ENCODE measurements around the gene FYN.

DNA sequence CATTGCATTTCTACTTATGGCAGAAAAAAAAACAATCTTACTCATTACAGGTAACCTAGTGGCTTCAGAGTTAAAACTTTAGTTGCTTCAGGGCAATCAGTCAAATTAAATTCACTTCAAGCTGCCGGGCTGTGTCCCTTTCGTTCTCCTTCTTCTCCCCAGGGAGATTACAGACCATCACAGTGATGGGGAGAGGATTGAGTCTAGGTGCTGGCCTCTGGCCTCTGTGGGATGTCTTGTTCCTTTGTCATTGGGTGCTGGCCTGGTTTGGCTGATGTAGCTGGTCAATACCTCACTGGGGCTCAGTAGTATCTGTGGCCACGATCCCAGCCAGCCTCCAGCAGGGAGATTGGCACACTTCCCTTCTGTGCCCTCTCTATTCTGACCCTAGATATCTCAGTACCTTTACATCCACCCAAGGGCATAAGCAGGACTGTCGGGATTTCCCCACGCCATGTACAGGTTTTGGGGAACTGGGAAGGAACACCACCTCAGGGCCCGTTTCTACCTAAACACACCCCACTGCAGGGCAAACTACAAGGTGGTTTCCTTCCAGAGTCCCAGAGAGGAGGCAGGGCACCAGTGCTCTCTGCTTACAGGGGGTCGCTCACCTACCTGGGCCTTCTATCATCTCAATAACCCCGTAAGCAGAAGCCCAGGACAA lies 15.4 kb downstream of the FYN start:
- TF ChIP-seq ZNF274 (IDR thresholded peaks at IDR 0.05; ENCODE audit: low read depth, low read length) (no peak), YY1 (IDR thresholded peaks at IDR 0.05; ENCODE audit: insufficient read depth, insufficient read length) (no peak)

All from NT2/D1 (cell line).